GM21619 (cell line): ENCODE data around the gene PLIN4.

Source experiments
- ATAC-seq: cut with Tn5 transposase; IDR thresholded peaks from one replicate; pipeline ENCODE4 v1.9.1; 2021; ENCODE audit not compliant: unreplicated experiment

PLIN4 gene

GRCh38 chr19:4456843-4457653 is 61.2 kb downstream of the PLIN4 start:
- ATAC-seq = no peak

GRCh38 chr19:4456476-4456842 is 61.8 kb downstream of the PLIN4 start:
- no peak for ATAC-seq

GRCh38 chr19:4455719-4456475 is 62.4 kb downstream of the PLIN4 start:
- no peak for ATAC-seq

GRCh38 chr19:4454747-4455718 is 63.3 kb downstream of the PLIN4 start:
- ATAC-seq = no peak

GRCh38 chr19:4453232-4454179 is 64.8 kb downstream of the PLIN4 start:
- no peak for ATAC-seq

GRCh38 chr19:4452230-4452990 is 65.9 kb downstream of the PLIN4 start:
- ATAC-seq = no peak
